Breast epithelium (tissue), 3 donors: Measurements from ENCODE around the gene CNTN5.

Source experiments
- CTCF ChIP-seq, 3 donors: fragments of 450-650 bp; IDR thresholded peaks; one replicate each; pipeline ENCODE4 v1.5.1; 2016 to 2017; ENCODE audit warnings: antibody characterized with exemption in 3 of 3, mild to moderate bottlenecking in 3 of 3, moderate library complexity in 3 of 3
- POLR2AphosphoS5 ChIP-seq, 3 donors: sonication (generic); formaldehyde crosslinking; IDR thresholded peaks; one replicate each; pipeline ENCODE4 v1.6.1; 2017; ENCODE audit warnings: antibody characterized with exemption in 3 of 3

GRCh38 chr11:99383648-99384245 is 363.0 kb downstream of the CNTN5 start:
- TF ChIP-seq POLR2AphosphoS5 (IDR thresholded peaks at IDR 0.05) (no peak), CTCF (IDR thresholded peaks at IDR 0.05) (no peak)
